Measurements from ENCODE around the gene MORN1.

- TF ChIP-seq CTCF (optimal IDR thresholded peaks at IDR 0.05 in 1 of 3, IDR thresholded peaks at IDR 0.05 in 1 of 3, conservative IDR thresholded peaks at IDR 0.05 in 1 of 3; ENCODE audit: extremely low read depth in 1 of 3, insufficient read depth in 2 of 3, low read length in 3 of 3): no peak
- TF ChIP-seq EZH2 (IDR thresholded peaks at IDR 0.05; ENCODE audit: low read length): no peak
Measured at GRCh38 chr1:2328676-2329455, 62.5 kb downstream of the MORN1 start.
